Measurements from ENCODE around the gene VPS26C.

DNA sequence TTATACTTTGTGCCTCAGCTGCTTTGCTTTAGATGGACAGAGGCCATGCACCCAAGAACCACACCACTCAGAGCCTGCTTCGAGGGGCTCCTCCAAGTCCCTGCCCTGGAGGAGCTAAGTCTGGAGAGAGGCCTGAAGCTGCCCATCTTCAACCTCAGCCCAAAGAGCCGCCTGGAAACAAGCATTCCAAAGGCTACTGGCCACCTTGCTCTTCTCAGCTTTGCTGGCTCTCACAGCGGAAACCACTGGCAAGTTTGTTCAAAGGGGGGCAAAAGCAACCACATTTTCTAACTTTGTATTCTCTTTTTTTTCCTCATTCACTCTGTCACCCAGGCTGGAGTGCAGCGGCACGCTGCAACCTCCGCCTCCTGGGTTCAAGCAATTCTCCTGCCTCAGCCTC lies 23.2 kb downstream of the VPS26C start:
- TF ChIP-seq YY1 (IDR thresholded peaks at IDR 0.05; ENCODE audit: insufficient read depth, insufficient read length), result no peak
- TF ChIP-seq ZNF274 (IDR thresholded peaks at IDR 0.05; ENCODE audit: low read depth, low read length), result no peak
- no peak for TF ChIP-seq SUZ12 (IDR thresholded peaks at IDR 0.05; ENCODE audit: extremely low read depth, insufficient read depth, insufficient read length)

All from NT2/D1 (cell line).